Measurements from ENCODE around the gene SLC35F1.

SLC35F1 gene

GRCh38 chr6:117909638-117910037, 2.6 kb downstream of the SLC35F1 start:
- TF ChIP-seq ZNF8 (CRISPR knock-in tag; IDR thresholded peaks at IDR 0.05), result no peak
- TF ChIP-seq TCF4 (CRISPR knock-in tag; IDR thresholded peaks at IDR 0.05; ENCODE audit: borderline replicate concordance), result no peak
- TF ChIP-seq BACH2 (CRISPR knock-in tag; IDR thresholded peaks at IDR 0.05; ENCODE audit: borderline replicate concordance), result no peak
- no peak for TF ChIP-seq ZFP30 (CRISPR knock-in tag; IDR thresholded peaks at IDR 0.05)
- no peak for TF ChIP-seq ESRRG (CRISPR knock-in tag; IDR thresholded peaks at IDR 0.05)
- TF ChIP-seq ZC3H10 (CRISPR knock-in tag; IDR thresholded peaks at IDR 0.05), result no peak
- no peak for TF ChIP-seq TOX (CRISPR knock-in tag; IDR thresholded peaks at IDR 0.05; ENCODE audit: borderline replicate concordance)
- TF ChIP-seq CSDC2 (CRISPR knock-in tag; IDR thresholded peaks at IDR 0.05), result no peak
- TF ChIP-seq CSRNP3 (CRISPR knock-in tag; IDR thresholded peaks at IDR 0.05), result no peak
- no peak for TF ChIP-seq CREB5 (CRISPR knock-in tag; IDR thresholded peaks at IDR 0.05; ENCODE audit: low read depth)
- no peak for TF ChIP-seq RARB (CRISPR knock-in tag; IDR thresholded peaks at IDR 0.05)
- no peak for ATAC-seq

GRCh38 chr6:117910549-117910948, 3.5 kb downstream of the SLC35F1 start:
- no peak for TF ChIP-seq ARNTL (CRISPR knock-in tag; IDR thresholded peaks at IDR 0.05; ENCODE audit: borderline replicate concordance, low read depth)
- no peak for TF ChIP-seq ZFP3 (CRISPR knock-in tag; IDR thresholded peaks at IDR 0.05)
- TF ChIP-seq, protein P1, sequence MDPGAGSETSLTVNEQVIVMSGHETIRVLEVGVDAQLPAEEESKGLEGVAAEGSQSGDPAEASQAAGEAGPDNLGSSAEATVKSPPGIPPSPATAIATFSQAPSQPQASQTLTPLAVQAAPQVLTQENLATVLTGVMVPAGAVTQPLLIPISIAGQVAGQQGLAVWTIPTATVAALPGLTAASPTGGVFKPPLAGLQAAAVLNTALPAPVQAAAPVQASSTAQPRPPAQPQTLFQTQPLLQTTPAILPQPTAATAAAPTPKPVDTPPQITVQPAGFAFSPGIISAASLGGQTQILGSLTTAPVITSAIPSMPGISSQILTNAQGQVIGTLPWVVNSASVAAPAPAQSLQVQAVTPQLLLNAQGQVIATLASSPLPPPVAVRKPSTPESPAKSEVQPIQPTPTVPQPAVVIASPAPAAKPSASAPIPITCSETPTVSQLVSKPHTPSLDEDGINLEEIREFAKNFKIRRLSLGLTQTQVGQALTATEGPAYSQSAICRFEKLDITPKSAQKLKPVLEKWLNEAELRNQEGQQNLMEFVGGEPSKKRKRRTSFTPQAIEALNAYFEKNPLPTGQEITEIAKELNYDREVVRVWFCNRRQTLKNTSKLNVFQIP (CRISPR knock-in tag; IDR thresholded peaks at IDR 0.05; ENCODE audit: borderline replicate concordance, low read depth), result no peak
- no peak for TF ChIP-seq RARB (CRISPR knock-in tag; IDR thresholded peaks at IDR 0.05)
- ATAC-seq, result no peak

DNA sequence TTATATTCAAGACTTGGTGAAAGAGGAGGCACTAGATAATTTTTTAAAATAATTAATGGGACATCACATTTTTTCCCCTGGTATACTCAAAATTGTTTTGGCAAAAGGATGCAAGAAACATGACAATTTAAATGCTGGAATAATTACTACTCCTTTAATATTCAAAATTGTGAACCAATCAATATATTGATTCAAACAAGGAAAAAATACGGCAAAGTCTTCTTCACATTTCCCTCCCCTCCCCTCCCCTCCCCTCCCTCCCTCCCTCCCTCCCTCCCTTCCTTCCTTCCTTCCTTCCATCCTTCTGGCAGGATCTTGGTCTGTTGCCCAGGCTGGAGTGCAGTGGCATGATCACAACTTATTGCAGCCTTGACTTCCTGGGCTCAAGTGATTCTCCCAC, 4.1 kb downstream of the SLC35F1 start:
- ATAC-seq, result no peak

More for the DNA sequence above, 4.1 kb downstream of the SLC35F1 start:
- TF ChIP-seq ZNF565 (CRISPR knock-in tag; conservative IDR thresholded peaks at IDR 0.05; ENCODE audit: low read depth), result no peak
- TF ChIP-seq, protein P2, sequence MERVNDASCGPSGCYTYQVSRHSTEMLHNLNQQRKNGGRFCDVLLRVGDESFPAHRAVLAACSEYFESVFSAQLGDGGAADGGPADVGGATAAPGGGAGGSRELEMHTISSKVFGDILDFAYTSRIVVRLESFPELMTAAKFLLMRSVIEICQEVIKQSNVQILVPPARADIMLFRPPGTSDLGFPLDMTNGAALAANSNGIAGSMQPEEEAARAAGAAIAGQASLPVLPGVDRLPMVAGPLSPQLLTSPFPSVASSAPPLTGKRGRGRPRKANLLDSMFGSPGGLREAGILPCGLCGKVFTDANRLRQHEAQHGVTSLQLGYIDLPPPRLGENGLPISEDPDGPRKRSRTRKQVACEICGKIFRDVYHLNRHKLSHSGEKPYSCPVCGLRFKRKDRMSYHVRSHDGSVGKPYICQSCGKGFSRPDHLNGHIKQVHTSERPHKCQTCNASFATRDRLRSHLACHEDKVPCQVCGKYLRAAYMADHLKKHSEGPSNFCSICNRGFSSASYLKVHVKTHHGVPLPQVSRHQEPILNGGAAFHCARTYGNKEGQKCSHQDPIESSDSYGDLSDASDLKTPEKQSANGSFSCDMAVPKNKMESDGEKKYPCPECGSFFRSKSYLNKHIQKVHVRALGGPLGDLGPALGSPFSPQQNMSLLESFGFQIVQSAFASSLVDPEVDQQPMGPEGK (CRISPR knock-in tag; IDR thresholded peaks at IDR 0.05; ENCODE audit: borderline replicate concordance), result no peak
- TF ChIP-seq RARB (CRISPR knock-in tag; IDR thresholded peaks at IDR 0.05), result no peak
- no peak for TF ChIP-seq PPARA (CRISPR knock-in tag; IDR thresholded peaks at IDR 0.05; ENCODE audit: borderline replicate concordance)
- TF ChIP-seq, protein P1 (CRISPR knock-in tag; IDR thresholded peaks at IDR 0.05; ENCODE audit: borderline replicate concordance, low read depth), result no peak
- no peak for TF ChIP-seq CREB5 (CRISPR knock-in tag; IDR thresholded peaks at IDR 0.05; ENCODE audit: low read depth)
- TF ChIP-seq TSHZ2 (CRISPR knock-in tag; IDR thresholded peaks at IDR 0.05), result no peak
- no peak for TF ChIP-seq ZFP3 (CRISPR knock-in tag; IDR thresholded peaks at IDR 0.05)
- no peak for TF ChIP-seq CSRNP3 (CRISPR knock-in tag; IDR thresholded peaks at IDR 0.05)
- TF ChIP-seq ZC3H10 (CRISPR knock-in tag; IDR thresholded peaks at IDR 0.05), result no peak
- TF ChIP-seq ZNF8 (CRISPR knock-in tag; IDR thresholded peaks at IDR 0.05), result no peak
- no peak for TF ChIP-seq ZFP30 (CRISPR knock-in tag; IDR thresholded peaks at IDR 0.05)
- no peak for TF ChIP-seq TCF4 (CRISPR knock-in tag; IDR thresholded peaks at IDR 0.05; ENCODE audit: borderline replicate concordance)
- TF ChIP-seq CSDC2 (CRISPR knock-in tag; IDR thresholded peaks at IDR 0.05), result no peak
